GM19025 (cell line): ENCODE results near the gene SLC27A4.

Experiments
- ATAC-seq: cut with Tn5 transposase; IDR thresholded peaks from one replicate; pipeline ENCODE4 v1.9.1; 2021; ENCODE audit warnings: mild to moderate bottlenecking, low read depth, moderate library complexity; ENCODE audit not compliant: unreplicated experiment

The SLC27A4 gene

DNA sequence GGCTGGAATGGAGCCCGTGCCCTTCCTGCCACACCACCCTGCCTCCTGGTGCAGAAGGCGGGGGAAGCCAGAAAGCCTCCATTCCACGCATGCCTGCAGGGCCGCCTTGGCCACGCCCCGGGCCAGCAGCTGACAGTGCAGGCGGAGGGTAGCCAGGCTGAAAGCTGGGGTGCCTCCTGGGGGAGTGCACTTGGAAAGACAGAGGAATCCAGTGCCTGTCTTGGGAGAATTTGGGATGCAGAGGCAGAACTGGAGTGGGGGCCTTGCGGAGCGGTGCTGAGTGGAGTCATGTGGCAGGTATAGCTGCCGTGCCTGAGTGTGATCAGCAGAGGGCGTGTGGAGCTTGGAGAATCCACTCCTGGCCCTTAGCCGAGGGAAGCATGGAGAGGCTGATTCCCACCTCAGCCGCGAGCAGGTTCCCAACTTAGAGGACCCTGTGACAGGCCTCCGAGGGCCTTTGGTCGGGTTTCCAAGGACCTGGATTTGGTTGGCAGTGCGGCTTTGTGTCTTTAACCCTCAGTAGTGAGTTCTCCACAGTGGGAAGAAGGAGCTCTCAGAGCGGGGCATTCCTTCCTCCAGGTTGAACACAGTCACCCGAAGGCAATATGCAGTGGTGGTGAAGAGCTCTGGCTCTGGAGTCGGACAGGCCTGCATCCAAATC, 21.8 kb downstream of the SLC27A4 start:
- ATAC-seq: no peak

DNA sequence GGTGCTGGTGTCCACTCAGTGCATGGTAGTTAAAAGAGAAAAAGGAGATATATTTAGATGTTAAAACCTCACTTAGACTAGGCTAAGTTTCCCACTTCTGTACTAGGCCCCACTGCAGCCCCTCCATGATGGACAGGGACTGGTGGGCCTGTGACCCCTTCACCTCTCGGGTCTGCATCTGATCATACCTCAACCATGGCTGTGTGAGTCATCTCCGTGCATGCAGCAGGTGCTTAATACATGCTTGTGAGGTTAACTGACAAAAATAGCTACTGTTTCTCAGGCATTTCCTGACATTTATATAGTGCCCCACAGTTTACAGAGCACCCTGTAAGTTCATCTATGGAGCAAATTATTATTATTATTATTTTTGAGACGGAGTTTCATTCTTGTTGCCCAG, 22.4 kb downstream of the SLC27A4 start:
- ATAC-seq: no peak

DNA sequence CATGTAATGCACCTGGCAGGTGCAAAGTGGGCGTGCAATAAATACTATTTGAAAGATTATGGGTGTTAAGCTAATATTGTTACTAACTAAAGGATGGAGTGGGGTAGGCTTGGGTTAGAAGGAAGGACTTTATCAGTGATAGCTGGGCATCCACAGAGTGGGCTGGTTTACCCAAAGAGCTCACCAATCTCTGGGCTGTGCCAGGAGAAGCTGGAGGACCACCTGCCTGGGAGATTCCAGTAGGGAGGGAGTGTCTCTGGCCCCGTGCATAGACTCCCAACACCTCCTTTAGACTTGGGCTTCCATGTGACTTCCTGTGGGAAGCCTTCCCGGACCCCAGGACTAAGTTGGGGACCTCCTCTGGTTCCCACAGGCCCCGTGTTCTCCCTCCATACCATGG, 25.2 kb downstream of the SLC27A4 start:
- ATAC-seq: no peak

DNA sequence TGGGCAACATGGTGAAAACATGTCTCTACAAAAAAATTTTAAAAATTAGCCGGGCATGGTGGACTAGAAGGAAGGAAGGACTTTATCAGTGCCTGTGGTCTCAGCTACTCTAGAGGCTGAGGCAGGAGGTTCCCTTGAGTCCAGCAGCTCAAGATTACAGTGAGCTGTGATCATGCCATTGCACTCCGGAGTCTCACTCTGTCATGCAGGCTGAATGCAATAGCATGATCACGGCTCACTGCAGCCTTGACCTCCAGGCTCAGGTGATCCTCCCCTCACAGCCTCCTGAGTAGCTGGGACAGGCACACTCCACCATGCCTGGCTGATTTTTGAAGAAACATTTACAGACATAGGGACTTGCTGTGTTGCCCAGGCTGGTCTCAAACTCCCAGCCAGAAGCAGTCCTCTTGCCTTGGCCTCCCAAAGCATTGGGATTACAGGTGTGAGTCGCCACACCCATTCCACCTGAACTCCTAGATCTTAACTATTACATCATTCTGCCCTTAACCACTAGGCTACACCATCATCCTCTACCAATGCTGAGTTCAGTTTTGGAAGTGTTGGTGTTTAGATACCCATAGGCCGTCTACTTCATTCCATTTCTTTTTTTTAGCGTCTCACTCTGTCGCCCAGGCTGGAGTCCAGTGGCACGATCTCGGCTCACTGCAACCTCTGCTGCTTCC, 28.8 kb downstream of the SLC27A4 start:
- no peak for ATAC-seq

DNA sequence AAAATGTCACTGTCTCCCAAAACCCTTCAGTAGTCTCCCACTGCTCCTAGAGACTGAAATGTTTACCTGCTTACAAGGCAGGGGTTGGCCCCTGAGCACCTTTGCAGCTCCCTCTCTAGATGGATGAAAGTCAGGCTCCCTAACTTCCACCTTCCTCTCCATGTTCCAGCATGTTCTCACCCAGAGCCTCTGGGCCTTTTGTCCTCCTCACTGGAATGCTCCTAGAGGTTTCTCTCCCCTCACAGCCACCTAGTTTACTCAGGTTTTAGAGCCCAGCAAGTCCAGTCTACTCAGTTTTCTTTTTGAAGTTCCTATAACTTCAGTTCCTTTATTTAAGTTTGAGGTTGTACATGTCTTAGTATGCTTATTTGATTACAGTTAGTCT, 30.0 kb downstream of the SLC27A4 start:
- ATAC-seq: no peak

DNA sequence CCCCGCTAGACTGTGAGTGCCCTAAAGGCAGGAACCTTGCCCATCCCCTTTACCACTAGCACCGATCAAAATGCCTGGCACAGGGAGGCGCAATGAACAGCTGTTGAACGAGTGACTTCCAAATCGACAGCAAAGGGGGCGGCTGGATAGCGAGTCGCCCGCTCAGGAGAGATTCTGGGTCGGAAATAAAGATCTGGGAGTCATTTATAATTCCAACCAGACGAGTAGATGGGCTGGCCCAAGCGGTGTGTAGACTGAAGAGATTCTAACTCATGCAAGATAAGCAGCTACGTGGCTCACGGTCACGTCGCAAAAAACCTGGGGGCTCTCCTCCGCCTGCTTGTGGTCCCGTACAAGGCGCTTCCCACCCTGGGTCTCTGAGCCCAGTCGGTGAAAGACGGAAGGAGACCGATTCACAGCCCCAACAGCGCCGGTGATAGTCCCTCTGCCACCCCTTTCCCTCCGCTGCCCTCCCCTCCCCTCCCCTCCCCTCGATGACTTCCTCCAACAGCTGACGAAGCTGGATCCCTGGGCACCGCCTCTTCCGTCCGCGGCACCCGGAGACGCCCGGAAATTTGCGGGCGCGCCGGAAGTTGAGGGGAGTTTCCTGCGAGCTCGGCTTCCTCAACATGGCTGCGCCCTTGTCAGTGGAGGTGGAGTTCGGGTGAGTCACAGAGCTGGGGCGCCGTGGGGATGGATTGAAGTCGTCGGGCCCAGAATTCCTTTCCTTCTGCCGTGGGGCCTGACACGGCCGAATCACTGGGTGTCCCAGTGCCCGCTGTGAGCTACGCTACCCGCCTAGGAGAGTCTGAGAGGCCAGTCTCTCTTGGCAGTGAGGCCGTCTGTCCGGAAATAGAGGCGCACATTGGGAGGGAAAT, 30.7 kb downstream of the SLC27A4 start, which contains the start of gene URM1:
TSS of gene URM1 (plus strand) at position 623 of the 878 bp plus-strand sequence. CDS start at position 630, 7 bp downstream.
- peak; percentile 92 for ATAC-seq

DNA sequence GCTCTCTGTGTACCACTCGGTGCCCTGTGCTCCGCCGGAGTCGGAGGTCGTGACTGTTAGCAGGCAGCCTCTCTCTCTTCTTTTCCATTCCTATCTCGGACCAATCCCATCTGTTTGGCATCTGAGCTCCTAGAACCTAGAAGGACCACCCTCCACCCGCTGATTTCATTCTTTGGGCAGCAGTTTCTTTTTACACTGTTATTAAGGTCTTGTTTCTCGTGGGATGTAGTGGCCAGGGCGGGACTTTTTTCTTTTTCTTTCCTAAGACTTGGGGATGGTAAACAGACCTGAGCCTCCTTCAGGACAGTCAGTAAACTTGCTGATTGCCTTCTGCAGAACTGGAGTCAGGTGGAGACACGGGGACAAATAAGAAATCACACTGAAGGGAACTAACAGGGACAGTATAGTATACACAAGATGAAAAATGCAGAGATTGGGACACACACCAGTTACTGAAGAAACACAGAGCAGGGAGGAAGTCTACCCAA, 31.3 kb downstream of the SLC27A4 start:
- no peak for ATAC-seq

DNA sequence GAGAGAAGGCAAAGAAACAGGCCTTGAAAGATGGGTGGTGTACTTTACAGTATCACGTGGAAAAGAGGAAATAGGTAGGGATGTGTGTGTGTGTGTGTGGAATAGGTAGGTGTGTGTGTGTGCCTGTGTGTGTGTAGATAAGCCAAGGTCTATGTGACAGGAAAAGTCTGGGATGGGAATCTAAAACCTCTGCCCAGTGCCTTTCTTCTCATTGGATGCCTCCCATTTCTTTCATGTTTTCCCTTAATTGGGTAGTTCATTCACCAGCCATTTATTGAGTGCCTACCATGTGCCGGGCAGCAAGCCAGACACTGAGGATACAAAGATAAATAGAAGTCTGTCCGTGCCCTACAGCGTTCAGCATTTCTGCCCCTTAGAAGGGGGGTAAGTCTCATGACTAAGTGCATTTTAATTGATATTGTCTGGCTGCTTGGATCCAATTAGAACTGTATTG, 31.9 kb downstream of the SLC27A4 start:
- no peak for ATAC-seq

DNA sequence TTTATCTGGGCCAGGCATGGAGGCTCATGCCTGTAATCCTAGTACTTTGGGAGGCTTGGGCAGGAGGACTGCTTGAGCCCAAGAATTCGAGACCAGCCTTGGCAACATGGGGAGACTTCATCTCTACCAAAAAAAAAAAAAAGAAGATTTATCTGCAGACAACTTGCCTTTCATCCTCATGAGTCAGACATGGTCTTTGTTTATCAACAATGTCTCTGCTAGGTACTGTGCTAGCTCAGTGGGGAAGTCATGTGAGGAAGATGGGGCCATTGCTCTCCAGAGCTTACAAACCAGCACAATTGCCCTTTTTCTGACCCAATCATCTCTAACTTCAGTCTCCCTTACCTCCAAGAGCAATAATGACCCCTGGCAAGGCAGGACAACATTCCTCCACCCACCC, 32.5 kb downstream of the SLC27A4 start:
- no peak for ATAC-seq

DNA sequence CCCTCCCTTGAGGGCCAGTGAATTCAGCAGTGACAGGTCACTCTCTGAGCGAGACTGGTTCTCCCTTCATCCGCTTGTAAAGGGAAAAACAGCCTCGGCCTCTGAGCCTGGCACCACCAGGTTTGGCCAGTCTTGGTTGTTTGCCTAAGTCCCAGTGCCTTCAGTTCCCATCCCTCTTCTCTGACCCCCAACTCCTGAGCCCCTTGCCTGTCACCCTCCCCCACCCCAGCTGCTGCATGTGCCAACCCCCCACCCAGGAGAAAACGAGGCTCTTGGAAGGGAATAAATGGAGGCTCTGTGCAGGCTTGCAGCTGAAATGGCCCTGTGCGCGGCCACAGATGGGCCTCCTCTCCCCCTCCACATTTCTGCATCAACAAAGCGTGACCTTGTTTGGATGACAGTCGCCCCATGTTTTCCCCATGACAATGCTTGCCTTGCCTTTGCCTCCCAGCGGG, 33.9 kb downstream of the SLC27A4 start:
- ATAC-seq: no peak

DNA sequence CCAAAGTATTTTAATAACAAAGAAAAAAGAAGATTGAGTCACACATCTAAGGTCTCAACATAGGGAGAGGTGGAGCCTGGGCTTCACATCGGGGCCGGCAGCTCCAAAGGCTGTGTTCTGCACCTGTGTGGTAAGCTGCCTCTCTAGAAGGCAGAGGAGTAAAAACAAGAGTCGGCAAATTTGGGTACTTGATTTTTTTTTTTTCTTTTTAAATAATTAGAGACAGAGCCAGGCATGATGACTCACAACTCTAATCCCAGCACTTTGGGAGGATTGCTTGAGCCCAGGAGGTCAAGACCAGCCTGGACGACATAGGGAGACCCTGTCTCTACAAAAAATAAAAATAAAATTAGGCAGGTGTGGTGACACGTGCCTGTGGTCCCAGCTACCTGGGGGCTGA, 35.5 kb downstream of the SLC27A4 start:
- no peak for ATAC-seq

DNA sequence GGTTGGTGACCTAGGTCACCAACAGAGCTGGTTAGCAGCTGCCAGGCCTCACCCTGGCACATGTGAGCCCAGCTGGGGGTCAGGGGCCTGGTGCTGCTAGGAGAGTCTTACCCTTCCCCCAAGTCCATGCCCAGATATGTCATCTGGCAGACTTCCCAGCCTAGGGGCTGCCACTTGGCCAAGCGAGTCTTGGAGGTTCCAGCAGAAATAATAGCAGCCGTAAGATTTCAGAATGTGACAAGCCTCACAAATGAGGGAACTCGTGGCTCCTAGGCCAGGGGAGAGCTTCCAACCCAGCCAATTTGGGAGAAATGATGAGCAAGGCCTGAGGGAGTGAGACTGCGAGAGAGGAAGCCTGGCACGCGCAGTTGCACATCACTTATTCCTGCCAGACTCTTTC, 41.9 kb downstream of the SLC27A4 start:
- no peak for ATAC-seq

DNA sequence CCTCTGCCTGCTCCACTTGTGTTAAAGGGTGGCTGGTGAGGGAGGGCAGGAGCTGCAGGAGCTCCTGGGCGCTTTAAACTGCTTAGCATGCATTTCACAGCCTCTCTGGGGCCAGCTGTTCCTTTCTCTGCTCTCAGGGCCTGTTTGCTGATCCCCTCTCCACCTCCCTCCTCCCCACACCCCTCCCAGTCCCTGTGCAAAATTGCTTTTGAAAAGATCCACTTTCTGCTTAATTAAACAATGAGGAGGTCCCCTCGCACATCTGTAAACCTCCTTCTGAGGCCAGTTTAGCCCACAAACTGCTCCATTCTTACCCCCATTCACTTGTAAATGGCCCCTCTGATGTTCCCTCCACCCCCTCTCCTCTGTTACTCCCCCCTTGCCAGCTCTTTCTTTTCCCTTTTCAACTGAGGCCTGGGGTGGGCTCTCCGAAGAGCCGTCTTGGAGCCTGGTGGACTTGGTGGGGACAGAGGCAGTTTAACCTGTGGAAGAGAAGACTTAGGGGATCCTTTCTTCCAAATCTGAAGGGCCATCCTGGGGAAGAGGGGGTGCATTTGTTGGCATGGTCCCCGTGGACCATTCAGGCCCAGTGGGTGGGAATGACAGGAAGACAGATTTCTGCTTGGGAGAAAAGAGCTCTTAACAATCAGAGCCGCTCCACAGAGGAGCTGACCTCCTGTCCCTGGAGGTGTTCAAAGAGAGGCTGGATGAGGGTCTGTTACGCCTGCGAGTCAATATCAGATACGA, 42.9 kb downstream of the SLC27A4 start:
- ATAC-seq: no peak

DNA sequence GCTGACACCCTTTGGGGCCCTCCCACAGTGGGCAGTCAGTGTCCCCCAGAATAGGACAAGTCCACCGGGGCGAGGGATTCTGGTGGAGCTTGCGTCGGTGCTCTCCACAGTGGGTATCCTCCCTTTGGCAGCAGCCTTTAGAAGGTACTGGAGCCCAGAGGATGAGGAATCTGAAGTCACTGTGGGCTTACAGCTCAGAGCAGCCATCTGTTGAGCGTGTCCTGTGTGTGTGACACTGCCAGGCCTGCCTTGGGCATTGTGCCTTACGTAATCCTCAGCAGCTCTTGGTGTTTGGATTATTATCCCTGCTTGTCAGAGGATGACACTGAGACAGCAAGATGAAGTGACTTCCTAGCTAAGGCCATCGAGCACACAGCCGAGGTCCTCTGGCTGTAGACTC, 43.5 kb downstream of the SLC27A4 start:
- ATAC-seq: no peak

DNA sequence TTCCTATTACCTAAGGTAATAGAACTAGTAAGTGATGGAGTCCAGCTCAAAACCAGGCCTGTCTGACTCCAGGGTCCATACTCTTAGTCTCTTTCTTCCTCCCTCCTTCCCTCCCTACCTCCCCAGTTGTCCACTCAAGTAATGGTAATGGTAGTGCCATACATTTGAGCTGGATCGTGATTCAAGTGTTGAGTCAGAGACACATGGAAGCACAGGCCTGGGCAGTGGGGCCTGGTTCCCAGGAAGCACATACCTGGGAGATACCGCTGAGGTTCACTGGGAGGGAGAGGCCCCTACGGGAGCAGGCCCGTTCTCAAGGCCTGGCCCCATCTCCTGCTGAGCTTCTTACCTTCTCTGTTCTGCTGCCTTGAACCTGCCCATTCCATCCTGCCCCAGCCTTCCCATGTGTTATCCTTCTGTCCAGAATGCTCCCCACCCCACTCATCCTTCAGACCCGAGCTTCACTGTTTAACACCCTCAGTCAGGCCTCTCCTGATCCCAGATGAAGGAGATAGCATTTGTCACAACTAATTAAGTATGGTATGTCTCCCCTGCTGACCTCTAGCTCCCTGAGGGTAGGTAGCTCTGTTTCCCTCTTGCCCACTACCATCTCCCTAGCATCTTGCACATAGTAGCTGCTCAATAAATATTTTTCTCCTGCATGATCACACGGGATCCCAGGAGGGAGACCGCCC, 44.6 kb downstream of the SLC27A4 start:
- ATAC-seq: no peak

DNA sequence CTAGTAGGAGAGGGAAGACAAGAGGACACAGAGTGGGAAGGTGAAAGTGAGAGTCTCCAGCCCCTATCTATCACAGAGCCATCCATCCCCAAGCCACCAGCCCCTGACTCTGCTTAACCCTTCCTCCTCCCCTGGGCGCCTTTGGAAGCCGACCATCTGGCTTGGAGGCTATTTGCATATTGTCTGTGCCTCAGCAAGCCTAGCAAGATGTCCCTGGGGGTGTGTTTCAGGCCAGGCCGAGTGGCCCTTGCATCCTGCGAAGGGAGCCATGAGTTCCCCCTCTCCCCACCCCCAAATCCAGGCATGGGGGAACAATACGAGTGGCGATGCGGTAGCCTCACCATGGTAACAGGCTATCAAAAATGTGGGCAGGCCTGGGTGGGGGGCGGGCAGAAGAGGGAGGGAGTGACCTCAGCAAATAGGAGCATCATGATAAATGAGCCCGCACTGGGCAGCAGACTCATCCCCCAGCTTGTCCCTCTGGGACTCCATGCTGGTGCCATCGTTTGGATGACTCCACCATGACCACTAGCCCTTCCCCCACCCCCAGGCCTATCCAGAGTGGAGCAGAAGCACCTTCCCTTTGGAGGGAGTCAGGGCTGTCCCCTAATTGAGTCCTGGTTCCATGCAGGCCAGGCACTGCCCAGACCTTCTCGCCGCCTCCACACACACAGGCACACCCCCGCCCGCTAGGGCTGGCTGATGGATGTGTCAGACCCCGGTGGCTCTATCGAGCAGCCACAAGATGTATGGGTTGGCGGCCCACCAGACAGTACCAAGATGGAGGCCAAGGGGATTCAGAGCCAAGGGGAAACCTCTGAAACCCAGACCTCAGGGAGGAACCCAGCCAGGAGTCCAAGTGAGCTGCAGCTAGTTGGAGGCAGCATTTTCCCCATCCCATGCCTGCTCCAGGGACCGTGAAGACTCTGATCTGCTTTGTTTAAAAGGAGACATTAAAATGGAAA, 45.5 kb downstream of the SLC27A4 start:
- ATAC-seq: no peak

DNA sequence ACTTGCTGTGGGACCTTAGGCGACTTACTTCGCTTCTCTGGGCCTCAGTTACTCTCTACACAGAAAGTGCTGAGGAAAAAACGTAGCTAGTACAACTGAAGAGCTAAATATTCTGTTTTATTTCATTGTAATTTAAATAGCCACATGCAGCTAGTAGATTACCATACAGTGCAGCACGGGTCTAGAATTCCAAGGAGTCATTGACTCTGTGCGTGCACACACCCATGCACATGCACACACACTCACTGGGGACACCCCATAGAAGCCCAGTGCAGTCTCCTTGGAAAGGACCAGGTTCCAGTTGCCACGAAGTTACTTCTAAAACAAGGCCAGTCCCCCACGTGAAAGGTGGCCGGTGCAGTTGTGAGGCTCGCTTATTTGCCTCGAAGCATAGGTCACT, 47.8 kb downstream of the SLC27A4 start:
- ATAC-seq: no peak

DNA sequence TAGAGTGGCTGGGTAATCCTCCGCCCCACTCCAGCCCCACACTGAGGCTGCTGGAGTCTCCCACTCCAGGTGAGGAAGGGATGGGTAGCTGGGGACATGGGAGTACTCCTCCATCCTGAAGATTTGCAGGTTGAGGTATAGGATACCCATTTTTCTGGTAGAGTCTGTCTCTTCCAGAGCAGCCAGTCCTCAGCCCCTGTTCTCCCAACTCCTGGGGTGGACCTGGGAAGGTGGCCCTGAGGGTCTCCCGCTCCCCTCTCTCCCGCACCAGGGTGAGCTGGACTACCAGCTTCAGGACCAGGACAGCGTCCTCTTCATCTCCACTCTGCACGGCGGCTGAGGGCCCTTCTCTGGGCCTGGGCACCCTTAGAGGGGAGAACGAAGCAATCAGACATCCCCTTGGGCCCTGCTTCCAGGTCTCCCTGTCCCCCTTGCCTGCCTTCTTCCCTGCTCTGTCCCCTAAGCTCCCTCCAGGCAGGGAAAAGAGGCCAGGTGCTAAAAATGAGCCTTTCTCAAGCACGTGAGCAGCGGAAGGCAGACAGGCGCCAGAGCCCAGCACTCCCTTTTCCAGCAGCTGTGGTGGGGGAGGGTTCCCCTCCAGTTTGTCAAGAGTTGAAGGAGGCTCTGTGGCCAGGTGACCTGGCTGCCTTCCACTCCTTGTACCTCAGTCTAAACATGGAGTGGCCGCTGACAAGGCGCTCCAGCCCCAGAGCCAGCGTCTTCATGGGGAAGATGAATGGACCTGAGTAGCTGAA, 49.2 kb downstream of the SLC27A4 start:
- ATAC-seq: no peak
